GM21529 (cell line): Measurements from ENCODE around the gene NR1D2.

Source experiments
- ATAC-seq: cut with Tn5 transposase; IDR thresholded peaks from one replicate; pipeline ENCODE4 v1.9.1; 2021; ENCODE audit not compliant: unreplicated experiment

The NR1D2 gene

GRCh38 chr3:23961913-23962312 lies 16.8 kb downstream of the NR1D2 start:
- ATAC-seq, result no peak

- ATAC-seq, result no peak
Measured at GRCh38 chr3:23964537-23965235, 19.6 kb downstream of the NR1D2 start.

GRCh38 chr3:23966328-23966727 lies 21.2 kb downstream of the NR1D2 start:
- no peak for ATAC-seq

GRCh38 chr3:23968463-23969184 lies 23.5 kb downstream of the NR1D2 start:
- ATAC-seq, result no peak

DNA sequence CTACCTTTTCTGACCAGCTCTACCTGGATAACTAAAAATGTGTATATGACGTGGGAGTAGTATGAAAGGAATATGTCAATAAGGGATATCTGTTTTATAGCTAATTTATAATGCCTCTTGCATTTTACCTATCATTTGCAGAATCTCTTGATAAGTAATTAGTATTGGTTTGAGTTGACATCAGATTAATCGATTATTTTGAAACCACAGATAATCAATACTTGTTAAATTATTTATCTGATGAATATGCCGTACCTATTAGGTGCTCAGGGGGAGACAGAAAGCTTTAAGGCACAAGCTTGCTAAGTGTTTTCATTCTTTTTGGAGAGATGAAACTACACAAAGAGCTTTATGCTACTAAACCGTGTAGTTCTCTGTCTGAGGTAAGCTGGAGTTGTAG lies 24.3 kb downstream of the NR1D2 start:
- no peak for ATAC-seq

DNA sequence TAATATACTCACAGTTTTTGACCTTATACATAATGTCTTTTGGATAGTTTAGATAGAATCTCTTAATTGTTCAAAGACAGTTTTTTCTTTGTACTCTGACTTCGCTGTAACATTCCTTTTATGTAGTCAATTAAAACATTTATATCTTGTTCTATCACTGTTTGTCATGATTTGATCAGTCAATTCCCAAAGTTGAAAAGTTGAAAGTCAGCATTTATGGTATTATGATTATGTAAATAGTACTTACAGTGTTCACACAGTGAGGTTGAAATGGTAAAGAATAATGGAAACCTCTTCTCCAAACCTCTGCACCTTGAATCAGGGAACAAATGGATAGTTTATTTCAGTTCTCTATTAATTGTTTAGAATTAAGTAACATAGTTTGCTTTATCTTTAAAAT lies 26.6 kb downstream of the NR1D2 start:
- no peak for ATAC-seq

DNA sequence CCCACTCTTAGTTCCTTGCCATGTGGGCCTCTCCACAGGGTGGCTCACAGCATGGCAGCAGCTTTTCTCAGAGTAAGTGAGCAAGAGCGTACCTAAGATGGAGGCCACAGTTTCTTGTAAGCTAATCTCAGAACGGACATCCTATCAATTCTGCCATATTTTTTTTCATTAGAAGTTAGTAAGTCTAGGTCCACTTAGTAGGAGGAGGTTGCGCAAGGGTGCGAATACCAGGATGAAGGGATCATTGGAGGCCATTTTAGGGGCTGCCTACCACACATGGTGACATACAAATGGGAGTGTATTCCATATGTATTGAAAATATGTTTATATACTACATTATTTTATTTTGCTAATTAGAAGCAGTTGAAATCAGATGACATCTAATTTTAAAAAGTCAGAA lies 31.5 kb downstream of the NR1D2 start:
- no peak for ATAC-seq

DNA sequence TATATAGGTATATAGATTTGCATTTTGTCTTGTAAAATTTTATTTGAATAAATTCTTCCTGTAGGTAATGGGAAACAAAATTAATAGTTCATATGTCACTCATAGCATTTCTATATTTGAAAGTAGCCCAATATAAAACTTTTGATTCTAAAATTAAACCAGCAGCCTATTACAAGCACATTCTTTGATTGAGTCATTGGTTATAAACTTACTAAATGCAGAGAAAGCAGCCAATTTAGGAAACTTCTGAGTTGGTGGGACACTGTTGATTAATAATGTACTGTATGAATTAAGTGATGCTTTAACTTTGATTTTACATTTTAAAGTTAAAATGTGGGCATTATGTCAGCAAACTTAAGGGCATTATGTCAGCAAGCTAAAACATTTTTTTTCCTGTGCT lies 34.5 kb downstream of the NR1D2 start:
- no peak for ATAC-seq

- no peak for ATAC-seq
Measured at GRCh38 chr3:23981136-23981535, 36.0 kb downstream of the NR1D2 start.

DNA sequence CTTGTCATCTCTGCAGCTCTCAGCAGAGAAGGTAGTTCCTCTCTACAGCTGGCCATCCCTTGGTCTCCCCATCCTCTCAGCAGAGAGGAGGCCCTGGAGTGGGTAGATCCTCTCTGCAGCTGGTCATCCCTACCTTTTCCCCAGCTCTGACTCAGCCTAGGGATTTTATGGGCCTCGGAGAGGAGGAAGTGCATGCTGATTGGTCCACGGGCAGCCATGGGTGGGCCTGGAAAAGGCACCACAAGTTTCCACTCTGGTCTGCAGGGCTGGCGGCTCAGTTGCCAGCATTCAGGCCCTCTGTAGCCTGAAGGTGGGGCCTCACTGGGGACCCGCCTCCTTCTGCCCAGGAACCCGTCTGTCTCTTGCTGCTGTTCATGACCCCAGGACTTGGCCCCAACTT lies 36.9 kb downstream of the NR1D2 start:
- no peak for ATAC-seq

GRCh38 chr3:23984934-23985333 lies 39.8 kb downstream of the NR1D2 start:
- ATAC-seq, result no peak

GRCh38 chr3:23985747-23986544 lies 40.9 kb downstream of the NR1D2 start:
- ATAC-seq, result peak; percentile 59

DNA sequence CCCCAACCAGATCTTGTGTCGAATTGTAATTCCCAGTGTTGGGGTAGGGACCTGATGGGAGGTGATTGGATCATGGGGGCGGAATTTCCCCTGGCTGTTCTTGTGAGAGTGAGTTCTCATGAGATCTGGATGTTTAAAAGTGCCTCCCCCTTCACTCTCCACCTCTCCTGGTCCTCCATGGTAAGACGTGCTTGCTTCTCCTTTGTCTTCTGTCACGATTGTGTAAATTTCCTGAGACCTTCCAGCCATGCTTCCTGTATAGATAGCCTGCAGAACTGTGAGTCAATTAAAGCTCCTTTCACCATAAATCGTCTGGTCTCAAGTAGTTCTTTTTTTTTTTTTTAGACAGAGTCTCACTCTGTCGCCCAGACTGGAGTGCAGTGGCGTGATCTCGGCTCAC lies 42.3 kb downstream of the NR1D2 start:
- no peak for ATAC-seq

GRCh38 chr3:23991306-23991682 lies 46.2 kb downstream of the NR1D2 start:
- no peak for ATAC-seq

- ATAC-seq, result no peak
Measured at GRCh38 chr3:23991683-23992628, 46.9 kb downstream of the NR1D2 start.

GRCh38 chr3:23993556-23994243 lies 48.6 kb downstream of the NR1D2 start:
- no peak for ATAC-seq

- no peak for ATAC-seq
Measured at GRCh38 chr3:23994244-23994569, 49.1 kb downstream of the NR1D2 start.

DNA sequence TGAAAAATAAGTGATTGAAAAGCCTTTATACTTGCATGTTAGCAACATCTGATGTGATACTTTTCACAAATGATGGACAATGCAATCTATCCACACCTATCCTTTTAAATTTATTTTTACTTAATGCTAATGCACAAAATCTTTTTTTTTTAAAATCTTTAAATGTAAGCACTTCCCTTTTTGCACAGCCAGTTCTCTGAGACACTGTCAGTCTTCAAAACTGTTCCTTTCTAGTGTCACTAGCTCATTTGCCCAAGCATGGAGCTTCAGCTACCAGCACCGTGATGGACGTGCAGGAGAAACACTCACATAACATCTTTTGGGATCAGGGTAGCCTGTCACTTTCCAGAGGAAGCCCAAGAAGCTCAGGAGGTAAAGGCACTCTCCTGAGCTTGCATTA lies 50.1 kb downstream of the NR1D2 start:
- no peak for ATAC-seq

DNA sequence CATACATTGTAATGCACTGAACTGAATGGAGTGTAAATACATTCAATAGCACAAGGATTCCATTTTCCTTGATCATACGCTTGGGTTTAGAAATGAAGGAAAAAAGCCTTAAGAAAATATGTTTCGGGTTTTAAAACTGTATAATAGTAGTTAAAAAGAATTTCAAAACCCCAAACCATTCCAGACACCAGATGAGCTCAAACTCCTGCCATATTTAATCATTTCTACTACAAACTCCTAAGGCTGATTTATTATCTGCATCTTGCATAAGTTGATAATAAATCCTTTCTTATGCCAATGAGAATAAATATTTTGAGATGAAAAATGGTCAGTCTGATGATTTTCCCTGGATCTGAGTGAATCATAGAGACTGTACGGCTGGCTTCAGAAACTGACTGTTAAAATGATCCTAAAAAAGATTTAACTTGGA lies 51.0 kb downstream of the NR1D2 start:
- ATAC-seq, result no peak

DNA sequence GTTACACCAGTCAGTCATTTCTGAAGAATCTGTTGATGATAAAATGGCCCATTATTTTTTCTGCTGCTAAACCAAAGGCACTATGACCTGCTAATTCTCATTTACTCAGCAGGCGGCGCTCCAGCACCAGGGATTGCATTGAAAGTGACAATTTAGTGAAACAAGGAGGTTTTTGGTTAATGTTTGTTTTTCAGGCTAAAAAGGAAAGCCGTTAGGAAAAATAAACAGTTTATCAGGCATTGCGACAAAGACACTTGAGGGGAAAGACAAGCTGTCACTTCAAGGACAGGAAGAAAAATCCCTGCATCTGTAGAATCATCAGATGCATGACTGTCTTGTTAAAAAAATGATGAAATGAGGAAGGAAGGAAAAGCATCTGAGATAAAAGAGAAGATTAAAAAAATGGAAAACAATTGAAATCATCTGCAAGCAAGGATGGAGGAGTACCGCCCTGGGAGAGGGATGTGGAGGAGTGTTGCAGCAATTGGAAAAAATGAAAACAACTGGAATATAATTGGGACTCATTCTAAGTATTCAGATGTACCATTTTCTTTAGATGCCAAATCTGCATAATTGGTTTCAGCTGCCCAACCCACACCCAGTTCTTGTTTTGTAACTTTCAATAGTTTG lies 54.0 kb downstream of the NR1D2 start:
- ATAC-seq, result peak; percentile 59
